Activated T-helper 1 cell treated with Interleukin-2 at 50 U/mL for 16 hours (primary cell): Measurements from ENCODE around the gene TXNRD1.
"Not testable (repeated sequence)": the region's sequence is repeated elsewhere in the genome, so short reads cannot be mapped to it uniquely, and the experiment has no call there.

Source experiments
- DNase-seq: peaks from one replicate; pipeline ENCODE4 v3.0.0-alpha.2; 2020; ENCODE audit warnings: low read depth

Gene TXNRD1

GRCh38 chr12:104304261-104305009 is 88.9 kb downstream of the TXNRD1 start:
- DNase-seq, result no peak

DNA sequence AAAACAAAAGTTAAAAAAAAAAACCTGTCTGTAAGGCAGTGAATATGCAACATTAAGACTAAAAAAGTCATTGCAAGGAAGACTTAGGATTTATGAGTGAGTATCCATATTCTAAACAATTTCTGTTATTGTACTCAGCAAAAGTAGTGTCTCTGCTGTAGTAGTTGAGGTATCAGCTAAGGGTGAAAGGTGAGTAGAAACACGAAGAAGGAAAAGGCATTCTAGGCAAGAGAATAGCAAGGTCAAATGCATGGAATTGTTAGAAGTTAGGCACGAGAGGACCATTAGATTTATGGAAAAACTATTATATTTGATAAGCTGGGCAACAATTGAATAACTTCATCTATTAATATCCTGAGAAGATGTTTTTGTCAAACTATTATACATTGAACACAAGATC is 89.8 kb downstream of the TXNRD1 start:
- DNase-seq, result no peak

DNA sequence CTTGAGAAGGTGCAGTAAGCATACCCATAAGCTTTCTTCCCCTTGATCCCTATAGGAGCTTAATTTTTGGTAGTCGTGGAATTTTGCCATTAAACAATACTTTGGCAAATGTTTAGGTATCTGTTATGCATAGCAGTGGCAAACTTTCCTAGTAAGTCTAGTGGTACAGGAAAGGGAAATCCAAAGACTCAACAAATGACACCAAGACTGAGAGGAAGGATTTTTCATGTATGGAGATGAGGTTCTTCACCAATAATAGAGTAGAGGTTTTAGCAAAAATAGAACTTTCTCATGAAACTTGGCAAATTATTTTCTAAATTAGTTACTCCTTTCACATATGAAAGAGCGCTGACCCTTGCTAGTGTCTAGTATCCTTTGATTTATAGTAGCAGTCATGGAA is 90.8 kb downstream of the TXNRD1 start:
- no peak for DNase-seq

GRCh38 chr12:104306943-104307654 is 91.5 kb downstream of the TXNRD1 start:
- no peak for DNase-seq

GRCh38 chr12:104307655-104308000 is 92.0 kb downstream of the TXNRD1 start:
- DNase-seq, result no peak

GRCh38 chr12:104309446-104309993 is 93.9 kb downstream of the TXNRD1 start:
- no peak for DNase-seq

DNA sequence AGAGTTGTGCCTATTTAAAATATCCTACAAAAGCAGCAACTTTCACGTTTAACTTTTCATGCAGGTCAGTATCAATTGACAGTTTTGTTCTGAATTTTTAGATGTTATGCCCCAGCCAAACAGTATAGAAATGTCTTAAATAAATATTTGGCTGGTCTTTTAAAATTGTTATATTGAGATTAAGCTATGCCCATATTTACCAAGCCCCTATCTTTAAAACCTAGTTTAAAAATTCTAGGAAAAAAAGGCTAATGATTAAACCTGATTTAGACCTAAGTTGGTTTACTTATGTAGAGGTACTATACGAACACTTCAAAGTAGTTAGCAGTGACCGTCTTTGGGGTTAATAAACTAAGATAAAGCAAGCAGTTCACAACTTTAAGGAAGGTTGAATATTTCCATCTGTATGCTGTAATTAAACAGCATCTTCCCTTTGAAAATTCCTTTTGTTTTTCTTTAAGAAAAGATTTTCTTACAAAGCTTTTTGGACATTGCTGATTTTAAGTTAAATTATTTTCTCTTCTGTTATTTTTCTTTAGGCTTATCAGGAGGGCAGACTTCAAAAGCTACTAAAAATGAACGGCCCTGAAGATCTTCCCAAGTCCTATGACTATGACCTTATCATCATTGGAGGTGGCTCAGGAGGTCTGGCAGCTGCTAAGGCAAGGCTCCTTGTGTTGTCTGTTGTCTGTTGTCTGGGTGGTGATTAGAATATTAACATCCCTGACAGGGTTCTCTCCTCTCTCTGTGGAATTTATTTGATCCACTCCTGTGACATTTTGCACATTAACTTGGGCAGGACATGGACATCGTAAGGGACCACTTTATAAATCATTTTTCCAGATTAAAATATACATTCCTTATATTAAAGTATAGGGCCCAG is 95.4 kb downstream of the TXNRD1 start:
- DNase-seq, result no peak

DNA sequence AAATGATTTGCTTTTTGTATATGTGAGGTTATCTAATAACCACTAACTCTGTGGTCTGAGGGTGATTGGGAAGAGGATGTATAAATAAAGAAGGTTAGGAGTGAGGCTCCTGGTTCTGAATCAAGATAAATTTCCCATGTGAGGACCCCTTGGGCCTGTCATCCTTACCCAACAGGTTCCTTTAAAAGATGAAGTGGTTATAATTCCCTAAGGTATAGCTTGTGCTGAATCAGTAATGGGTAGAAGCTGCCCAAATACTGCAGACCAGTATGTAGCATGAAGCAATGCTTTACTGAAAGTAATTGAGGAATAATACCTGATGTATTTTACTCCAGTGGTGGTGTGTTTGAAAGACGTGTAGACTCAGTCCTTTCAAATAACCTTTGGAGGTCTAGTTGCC is 96.6 kb downstream of the TXNRD1 start:
- DNase-seq, result no peak

DNA sequence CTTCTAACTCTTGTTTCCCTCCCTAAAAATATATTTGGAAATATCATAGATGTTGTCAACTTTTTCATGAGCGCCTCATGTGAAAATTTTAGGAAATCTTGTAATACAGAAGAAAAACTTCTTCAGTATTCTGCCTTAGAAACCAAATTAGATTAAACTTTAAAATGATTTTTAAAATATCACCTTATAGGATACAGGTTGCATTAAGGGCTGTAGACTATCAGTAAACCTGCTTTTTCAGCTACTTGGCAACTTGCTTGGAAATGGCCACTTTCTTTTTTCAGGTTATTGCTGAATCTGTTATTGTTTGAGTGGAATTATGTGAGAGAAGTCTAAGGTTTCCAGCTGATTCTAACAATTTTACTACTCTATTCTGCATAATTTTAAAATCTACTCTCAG is 97.1 kb downstream of the TXNRD1 start:
- no peak for DNase-seq

DNA sequence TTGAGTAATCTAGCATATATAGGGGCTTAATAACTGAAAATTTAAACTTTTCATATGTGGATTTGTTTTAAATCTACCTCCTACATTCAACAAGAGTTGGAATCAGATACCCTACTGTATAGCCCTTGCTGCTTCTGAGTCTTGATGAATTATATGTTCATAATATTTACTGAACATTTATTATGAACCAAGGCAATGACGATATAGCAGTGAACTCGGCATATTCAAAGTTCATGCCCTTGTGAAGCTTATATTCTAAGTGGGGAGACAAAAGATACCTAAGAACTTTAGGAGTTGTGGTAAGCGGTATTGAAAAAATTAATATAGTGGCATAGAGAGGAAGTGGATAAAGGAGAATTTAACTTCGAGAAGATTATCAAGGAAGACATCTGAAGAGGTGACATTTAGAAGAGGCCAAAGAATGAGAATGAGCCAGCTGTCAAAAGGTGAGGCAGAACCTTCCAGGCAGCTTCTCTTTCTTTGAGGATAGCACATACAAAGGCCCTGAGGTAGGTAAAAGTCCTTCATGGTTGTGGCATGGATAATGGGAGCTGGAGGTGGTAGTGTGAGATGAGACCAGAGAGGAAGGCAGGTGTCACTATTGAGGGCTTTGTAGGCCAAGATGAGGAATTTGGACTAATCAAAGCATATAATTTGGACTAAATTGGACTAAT is 98.1 kb downstream of the TXNRD1 start:
- no peak for DNase-seq

GRCh38 chr12:104314242-104314614 is 98.6 kb downstream of the TXNRD1 start:
- no peak for DNase-seq

- no peak for DNase-seq
These were observed 100.0 kb downstream of the TXNRD1 start for GRCh38 chr12:104315326-104316224.

GRCh38 chr12:104316936-104317335 is 101.4 kb downstream of the TXNRD1 start:
- no peak for DNase-seq

- DNase-seq, result no peak
These were observed 102.1 kb downstream of the TXNRD1 start for GRCh38 chr12:104317538-104318210.

GRCh38 chr12:104319028-104319427 is 103.4 kb downstream of the TXNRD1 start:
- DNase-seq, result no peak

GRCh38 chr12:104319918-104320626 is 104.5 kb downstream of the TXNRD1 start:
- no peak for DNase-seq

DNA sequence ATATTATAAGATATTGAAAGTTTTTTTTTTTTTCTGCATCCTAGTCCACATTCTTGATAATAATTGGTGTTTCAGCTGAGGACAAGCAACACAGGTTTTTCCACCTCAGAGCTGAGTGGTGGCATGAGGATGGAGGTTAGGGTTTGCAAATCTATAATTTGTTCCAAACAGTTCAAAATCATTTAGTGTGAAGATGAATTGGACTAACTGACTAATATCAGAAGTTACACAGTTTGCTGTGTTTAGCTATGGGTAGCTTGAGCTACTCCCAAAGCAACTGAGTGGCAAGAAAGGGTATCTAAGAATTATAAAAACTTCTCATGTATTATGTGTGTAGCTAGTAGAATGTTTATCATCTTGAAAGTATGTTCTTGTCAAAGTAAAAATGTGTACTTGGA is 105.0 kb downstream of the TXNRD1 start:
- no peak for DNase-seq

GRCh38 chr12:104321949-104322348 is 106.4 kb downstream of the TXNRD1 start:
- DNase-seq, result no peak

GRCh38 chr12:104322533-104322932 is 107.0 kb downstream of the TXNRD1 start:
- not testable (repeated sequence) for DNase-seq

GRCh38 chr12:104323899-104324298 is 108.3 kb downstream of the TXNRD1 start:
- no peak for DNase-seq
